ENCODE measurements around the gene IQCE.
"Not testable (repeated sequence)": the region's sequence is repeated elsewhere in the genome, so short reads cannot be mapped to it uniquely, and the experiment has no call there.

Gene IQCE

GRCh38 chr7:2521952-2522591 is 36.7 kb upstream of the IQCE start:
- DNase-seq, result peak; percentile 72

GRCh38 chr7:2522780-2523433 is 35.9 kb upstream of the IQCE start:
- DNase-seq, result no peak

GRCh38 chr7:2523461-2523936 is 35.3 kb upstream of the IQCE start:
- no peak for DNase-seq

GRCh38 chr7:2523941-2524807 is 34.6 kb upstream of the IQCE start:
- no peak for DNase-seq

- no peak for DNase-seq
Observed at GRCh38 chr7:2524808-2525657, 33.7 kb upstream of the IQCE start.

- no peak for DNase-seq
Observed at GRCh38 chr7:2525658-2526630, 32.8 kb upstream of the IQCE start.

- DNase-seq, result no peak
Observed at GRCh38 chr7:2526659-2527504, 31.9 kb upstream of the IQCE start.

GRCh38 chr7:2527505-2528467 is 31.0 kb upstream of the IQCE start:
- DNase-seq, result peak; percentile 58

GRCh38 chr7:2528481-2529095 is 30.2 kb upstream of the IQCE start:
- no peak for DNase-seq

- DNase-seq, result peak; percentile 63
Observed at GRCh38 chr7:2529161-2530070, 29.4 kb upstream of the IQCE start.

GRCh38 chr7:2530071-2530987 is 28.4 kb upstream of the IQCE start:
- DNase-seq, result peak; percentile 73

GRCh38 chr7:2530994-2531795 is 27.6 kb upstream of the IQCE start:
- DNase-seq, result peak; percentile 5

- peak; percentile 1 for DNase-seq
Observed at GRCh38 chr7:2531796-2532110, 27.0 kb upstream of the IQCE start.

- DNase-seq, result not testable (repeated sequence)
Observed at GRCh38 chr7:2532199-2532772, 26.5 kb upstream of the IQCE start.

GRCh38 chr7:2532816-2533215 is 26.0 kb upstream of the IQCE start:
- not testable (repeated sequence) for DNase-seq
